Measurements from ENCODE around the gene ARL6IP6.

Gene ARL6IP6

GRCh38 chr2:152811916-152812315 lies 93.5 kb downstream of the ARL6IP6 start:
- DNase-seq (ENCODE audit: low read depth, low spot score): no peak
- no peak overlapping the region for H3K4me3 ChIP-seq (ENCODE audit: low read depth, low read length)
- no peak for TF ChIP-seq CTCF (IDR thresholded peaks at IDR 0.05; ENCODE audit: low read depth, low read length)
- in situ Hi-C loops (cut with HindIII; ENCODE audit: low sequenced_read_pairs): no loop called here
